ENCODE results near the gene SNX30.

The SNX30 gene

GRCh38 chr9:112731971-112732370 is 18.6 kb upstream of the SNX30 start:
- no peak overlapping the region for H2AFZ ChIP-seq (ENCODE audit: low read length)
- no peak for TF ChIP-seq CTCF (conservative IDR thresholded peaks at IDR 0.05; ENCODE audit: low read length)
- no peak for TF ChIP-seq EZH2phosphoT487 (IDR thresholded peaks at IDR 0.05; ENCODE audit: borderline replicate concordance)

GRCh38 chr9:112734892-112735291 is 15.7 kb upstream of the SNX30 start:
- no peaks in the 10 kb centered on the region for H3K27me3 ChIP-seq (ENCODE audit: insufficient read depth, low read length, poor library complexity, severe bottlenecking)
- no peaks in the 10 kb centered on the region for H3K9me2 ChIP-seq (replicated peaks; ENCODE audit: low read depth, low read length)
- no peaks in the 10 kb centered on the region for H3F3A ChIP-seq (ENCODE audit: low read depth)
- H3K36me3 ChIP-seq (ENCODE audit: insufficient read depth, low read length), result no peaks in the 10 kb centered on the region
- no peaks in the 10 kb centered on the region for H3K4me1 ChIP-seq (ENCODE audit: insufficient read depth, low read length, poor library complexity, severe bottlenecking)
- H3K4me3 ChIP-seq (ENCODE audit: low read length, poor library complexity, severe bottlenecking), result no peak overlapping the region
- TF ChIP-seq CTCF (conservative IDR thresholded peaks at IDR 0.05; ENCODE audit: low read length) (no peak), EZH2phosphoT487 (IDR thresholded peaks at IDR 0.05; ENCODE audit: borderline replicate concordance) (no peak)
- no peak overlapping the region for H2AFZ ChIP-seq (ENCODE audit: low read length)
- H3K9ac ChIP-seq (ENCODE audit: low read depth, low read length, poor library complexity, severe bottlenecking), result no peak overlapping the region
- no peaks in the 10 kb centered on the region for H4K20me1 ChIP-seq (ENCODE audit: insufficient read depth, low read length, poor library complexity, severe bottlenecking)
- no peak overlapping the region for H3K4me2 ChIP-seq (ENCODE audit: low read depth, low read length, poor library complexity, severe bottlenecking)
- H3K79me2 ChIP-seq (ENCODE audit: insufficient read depth, low read length), result no peaks in the 10 kb centered on the region
- no peaks in the 10 kb centered on the region for H3K9me3 ChIP-seq (ENCODE audit: insufficient read depth, low read depth, low read length)

More at GRCh38 chr9:112731971-112732370, 18.6 kb upstream of the SNX30 start:
- Histone ChIP-seq H4K20me1 (ENCODE audit: insufficient read depth, low read length, poor library complexity, severe bottlenecking) (no peaks in the 10 kb centered on the region), H3K9me2 (replicated peaks; ENCODE audit: low read depth, low read length) (no peaks in the 10 kb centered on the region), H3F3A (ENCODE audit: low read depth) (no peaks in the 10 kb centered on the region), H3K4me3 (ENCODE audit: low read length, poor library complexity, severe bottlenecking) (no peak overlapping the region), H3K36me3 (ENCODE audit: insufficient read depth, low read length) (no peaks in the 10 kb centered on the region), H3K4me2 (ENCODE audit: low read depth, low read length, poor library complexity, severe bottlenecking) (no peak overlapping the region), H3K27me3 (ENCODE audit: insufficient read depth, low read length, poor library complexity, severe bottlenecking) (no peaks in the 10 kb centered on the region), H3K4me1 (ENCODE audit: insufficient read depth, low read length, poor library complexity, severe bottlenecking) (no peaks in the 10 kb centered on the region), H3K9me3 (ENCODE audit: insufficient read depth, low read depth, low read length) (no peaks in the 10 kb centered on the region), H3K9ac (ENCODE audit: low read depth, low read length, poor library complexity, severe bottlenecking) (no peak overlapping the region), H3K79me2 (ENCODE audit: insufficient read depth, low read length) (no peaks in the 10 kb centered on the region)

DNA sequence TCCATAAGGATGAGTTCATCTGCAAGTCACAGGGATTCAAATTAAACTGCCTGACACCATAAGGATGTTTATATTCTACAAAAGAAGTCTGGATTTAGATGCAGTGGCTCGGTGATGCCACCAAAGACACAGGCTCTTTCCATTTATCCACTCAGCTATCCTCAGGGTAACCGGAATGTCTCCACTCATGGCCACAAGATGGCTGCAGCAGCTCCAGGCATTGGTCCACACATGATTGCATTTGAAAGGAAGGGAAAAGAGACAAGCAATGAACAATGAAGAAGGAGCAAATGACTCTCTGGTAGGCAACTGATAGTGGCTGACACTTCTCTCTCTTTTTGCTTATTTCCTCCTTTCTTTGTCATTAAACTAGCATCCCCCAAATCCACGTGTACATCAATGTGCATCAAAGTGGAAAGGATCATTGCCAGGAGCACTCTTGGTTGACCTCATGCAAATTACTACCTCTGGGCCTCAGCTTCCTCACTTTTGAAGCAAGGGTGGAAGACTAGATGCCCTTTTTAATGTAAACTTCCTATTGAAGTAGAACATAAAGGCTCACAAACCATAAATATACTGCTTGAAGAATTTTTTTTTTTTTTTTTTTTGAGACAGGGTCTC is 7.2 kb upstream of the SNX30 start:
- no peaks in the 10 kb centered on the region for H3K36me3 ChIP-seq (ENCODE audit: insufficient read depth, low read length)

More for the DNA sequence above, 7.2 kb upstream of the SNX30 start:
- no peaks in the 10 kb centered on the region for H3K9me3 ChIP-seq (ENCODE audit: insufficient read depth, low read depth, low read length)
- no peaks in the 10 kb centered on the region for H3K27me3 ChIP-seq (ENCODE audit: insufficient read depth, low read length, poor library complexity, severe bottlenecking)
- no peak overlapping the region for H2AFZ ChIP-seq (ENCODE audit: low read length)
- TF ChIP-seq EZH2phosphoT487 (IDR thresholded peaks at IDR 0.05; ENCODE audit: borderline replicate concordance), result no peak
- no peak for TF ChIP-seq CTCF (conservative IDR thresholded peaks at IDR 0.05; ENCODE audit: low read length)
- H3K4me2 ChIP-seq (ENCODE audit: low read depth, low read length, poor library complexity, severe bottlenecking), result no peak overlapping the region
- no peaks in the 10 kb centered on the region; the same call in 1 of the 2 replicates for H3F3A ChIP-seq (ENCODE audit: low read depth)
- no peaks in the 10 kb centered on the region for H3K9me2 ChIP-seq (replicated peaks; ENCODE audit: low read depth, low read length)
- no peak overlapping the region for H3K9ac ChIP-seq (ENCODE audit: low read depth, low read length, poor library complexity, severe bottlenecking)
- H3K4me1 ChIP-seq (ENCODE audit: insufficient read depth, low read length, poor library complexity, severe bottlenecking), result peaks cover 13% of the 10 kb centered on the region
- no peaks in the 10 kb centered on the region for H3K79me2 ChIP-seq (ENCODE audit: insufficient read depth, low read length)
- no peaks in the 10 kb centered on the region for H4K20me1 ChIP-seq (ENCODE audit: insufficient read depth, low read length, poor library complexity, severe bottlenecking)
- H3K4me3 ChIP-seq (ENCODE audit: low read length, poor library complexity, severe bottlenecking), result no peak overlapping the region
